ENCODE measurements around the gene ARHGAP19.

The ARHGAP19 gene

GRCh38 chr10:97335188-97335619 lies 42.8 kb upstream of the ARHGAP19 start:
- no peak for DNase-seq (ENCODE audit: low spot score)
- TF ChIP-seq CTCF (IDR thresholded peaks at IDR 0.05; ENCODE audit: extremely low read depth, missing control alignments) = no peak

- DNase-seq (ENCODE audit: low spot score) = peak; percentile 98
- TF ChIP-seq CTCF (IDR thresholded peaks at IDR 0.05; ENCODE audit: extremely low read depth, missing control alignments) = no peak
Observed at GRCh38 chr10:97334370-97335175, 42.1 kb upstream of the ARHGAP19 start, which contains the start of gene FRAT2. Gene FRAT2, minus strand, starts transcription at chr10:97334729. Its CDS starts 157 bp downstream, at chr10:97334572.

- no peak for TF ChIP-seq CTCF (IDR thresholded peaks at IDR 0.05; ENCODE audit: extremely low read depth, missing control alignments)
- DNase-seq (ENCODE audit: low spot score) = peak; percentile 63
Observed at GRCh38 chr10:97333601-97334369, 41.3 kb upstream of the ARHGAP19 start.

- no peak for TF ChIP-seq CTCF (IDR thresholded peaks at IDR 0.05; ENCODE audit: extremely low read depth, missing control alignments)
- peak; percentile 50 for DNase-seq (ENCODE audit: low spot score)
Observed at GRCh38 chr10:97333351-97333600, 40.8 kb upstream of the ARHGAP19 start.

- no peak for DNase-seq (ENCODE audit: low spot score)
Observed at GRCh38 chr10:97332591-97333350, 40.3 kb upstream of the ARHGAP19 start.

GRCh38 chr10:97331153-97331703 lies 38.8 kb upstream of the ARHGAP19 start:
- TF ChIP-seq CTCF (IDR thresholded peaks at IDR 0.05; ENCODE audit: extremely low read depth, missing control alignments) = no peak
- no peak for DNase-seq (ENCODE audit: low spot score)

More at GRCh38 chr10:97332591-97333350, 40.3 kb upstream of the ARHGAP19 start:
- no peak for TF ChIP-seq CTCF (IDR thresholded peaks at IDR 0.05; ENCODE audit: extremely low read depth, missing control alignments)
